ENCODE measurements around the gene RSRC1. TPM values are rescaled to one million over a fixed set of nuclear protein-coding genes. Genes with fewer than 3 reads are reported as not detected.
A peak's percentile ranks its signal among the peaks of the same experiment; 100 is the strongest.
"Not testable (repeated sequence)": the region's sequence is repeated elsewhere in the genome, so short reads cannot be mapped to it uniquely, and the experiment has no call there.

The RSRC1 gene
- total RNA-seq, 1 experiment from 2014 or later = 63.9 TPM

GRCh38 chr3:158330870-158331269, 221.0 kb downstream of the RSRC1 start:
- DNase-seq (ENCODE audit: low read depth, low spot score) = no peak
- in situ Hi-C loops (cut with HindIII; ENCODE audit: low pct_unique_long_range_greater_than_20kb, low sequenced_read_pairs) = no loop called here

DNA sequence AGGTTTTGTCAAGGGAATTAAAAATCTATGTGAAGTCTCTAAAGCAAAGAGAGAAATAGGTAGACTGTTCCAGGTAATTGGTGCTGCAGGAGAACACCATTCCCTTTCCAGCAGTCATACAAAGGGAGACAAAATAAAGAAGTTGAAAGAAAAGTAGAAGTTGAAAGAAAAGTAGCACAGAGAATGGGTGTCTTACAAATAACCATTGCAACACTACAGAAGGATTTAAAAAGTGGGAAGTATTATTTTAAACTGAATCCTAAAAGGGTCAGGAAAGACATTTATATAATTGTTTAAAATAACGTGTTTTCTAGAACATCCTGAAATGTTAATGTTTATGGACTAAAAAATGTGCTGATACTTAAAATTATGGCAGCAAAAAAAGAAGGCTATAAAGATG, 223.8 kb downstream of the RSRC1 start:
- DNase-seq (ENCODE audit: low read depth, low spot score) = no peak
- in situ Hi-C loops (cut with HindIII; ENCODE audit: low pct_unique_long_range_greater_than_20kb, low sequenced_read_pairs) = no loop called here

DNA sequence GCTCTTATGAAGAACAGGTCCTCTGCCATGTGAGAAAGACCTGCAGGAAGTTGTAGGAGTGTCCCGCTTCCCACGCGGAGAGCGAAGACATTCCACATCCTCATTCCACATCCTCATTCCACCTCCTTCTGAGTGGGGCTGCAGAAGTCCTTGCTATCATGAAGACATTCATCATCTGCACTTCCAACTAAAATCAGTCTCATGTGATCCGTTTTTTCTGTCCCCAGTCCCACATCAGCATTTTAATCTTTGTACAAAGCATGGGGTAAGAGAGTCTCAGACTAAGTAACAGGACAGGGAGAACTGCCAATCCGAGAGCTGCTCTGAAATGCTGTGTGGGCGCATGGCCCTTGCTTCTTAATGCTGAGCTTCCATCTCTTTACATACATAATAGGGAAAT, 227.2 kb downstream of the RSRC1 start:
- in situ Hi-C loops (cut with HindIII; ENCODE audit: low pct_unique_long_range_greater_than_20kb, low sequenced_read_pairs) = no loop called here
- DNase-seq (ENCODE audit: low read depth, low spot score) = no peak

- in situ Hi-C loops (cut with HindIII; ENCODE audit: low pct_unique_long_range_greater_than_20kb, low sequenced_read_pairs) = no loop called here
- no peak for DNase-seq (ENCODE audit: low read depth, low spot score)
Observed at GRCh38 chr3:158339638-158340037, 229.7 kb downstream of the RSRC1 start.

DNA sequence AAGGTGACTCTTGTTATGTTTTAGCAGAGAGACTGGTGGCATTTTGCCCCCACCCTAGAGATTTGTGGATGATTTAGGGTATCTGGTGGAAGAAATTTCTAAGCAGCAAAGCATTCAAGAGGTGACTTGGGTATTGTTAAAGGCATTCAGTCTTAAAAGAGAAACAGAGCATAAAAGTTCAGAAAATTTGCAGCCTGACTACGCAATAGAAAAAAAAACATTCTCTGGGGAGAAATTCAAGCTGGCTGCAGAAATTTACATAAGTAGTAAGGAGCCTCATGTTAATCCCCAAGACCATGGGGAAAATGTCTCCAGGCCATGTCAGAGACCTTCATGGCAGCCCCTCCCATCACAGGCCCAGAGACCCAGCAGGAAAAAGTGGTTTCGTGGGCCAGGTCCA, 231.1 kb downstream of the RSRC1 start:
- DNase-seq (ENCODE audit: low read depth, low spot score); in situ Hi-C loops (cut with HindIII; ENCODE audit: low pct_unique_long_range_greater_than_20kb, low sequenced_read_pairs): not testable (repeated sequence)

GRCh38 chr3:158347966-158348365, 238.1 kb downstream of the RSRC1 start:
- no peak for DNase-seq (ENCODE audit: low read depth, low spot score)
- in situ Hi-C loops (cut with HindIII; ENCODE audit: low pct_unique_long_range_greater_than_20kb, low sequenced_read_pairs) = no loop called here

- no peak for DNase-seq (ENCODE audit: low read depth, low spot score)
- in situ Hi-C loops (cut with HindIII; ENCODE audit: low pct_unique_long_range_greater_than_20kb, low sequenced_read_pairs) = no loop called here
Observed at GRCh38 chr3:158350971-158351370, 241.1 kb downstream of the RSRC1 start.

GRCh38 chr3:158352551-158352950, 242.7 kb downstream of the RSRC1 start:
- DNase-seq (ENCODE audit: low read depth, low spot score) = peak; percentile 14
- in situ Hi-C loops (cut with HindIII; ENCODE audit: low pct_unique_long_range_greater_than_20kb, low sequenced_read_pairs) = no loop called here

GRCh38 chr3:158354713-158355112, 244.8 kb downstream of the RSRC1 start:
- DNase-seq (ENCODE audit: low read depth, low spot score) = no peak
- in situ Hi-C loops (cut with HindIII; ENCODE audit: low pct_unique_long_range_greater_than_20kb, low sequenced_read_pairs) = no loop called here

DNA sequence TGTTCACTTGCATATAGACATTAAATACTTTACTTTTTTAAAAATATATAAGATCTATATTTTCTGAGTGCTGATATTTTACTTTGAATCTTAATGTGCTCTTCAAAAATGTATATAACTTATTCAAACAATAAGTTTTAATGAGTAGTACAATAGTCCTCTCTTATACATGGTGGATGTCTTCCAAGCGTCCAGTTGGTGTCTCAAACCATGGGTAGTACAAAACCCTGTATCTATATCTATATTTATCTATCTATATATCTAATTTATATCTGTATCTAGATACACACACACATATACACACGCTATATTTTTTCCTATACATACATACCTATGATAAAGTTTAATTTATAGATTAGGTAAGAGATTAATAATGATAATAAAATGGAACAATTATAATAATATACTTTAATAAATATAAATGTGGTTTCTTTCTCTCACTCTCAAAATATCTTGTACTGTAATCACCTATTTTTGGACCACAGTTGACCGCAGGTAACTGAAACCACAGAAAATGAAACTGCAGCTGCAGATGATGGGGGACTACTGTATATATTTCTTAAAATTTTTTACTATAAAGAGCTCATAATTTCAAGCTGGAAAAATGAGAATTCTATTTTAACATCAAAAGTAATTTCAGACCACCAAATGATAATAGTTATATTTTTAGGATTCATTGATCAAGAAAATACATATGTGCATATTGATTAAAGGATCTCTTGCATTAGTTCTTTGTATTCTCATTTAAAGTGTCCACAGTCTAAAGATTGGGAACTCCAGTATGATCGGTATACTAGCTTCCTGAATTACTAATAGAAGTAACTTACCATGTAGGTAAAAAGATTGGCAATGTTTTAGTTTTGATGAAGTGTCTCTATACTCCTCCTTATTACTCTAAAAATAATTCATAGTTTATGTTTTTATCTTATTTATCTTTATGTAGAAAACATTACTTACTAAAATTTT, 246.0 kb downstream of the RSRC1 start:
- DNase-seq (ENCODE audit: low read depth, low spot score) = no peak
- in situ Hi-C loops (cut with HindIII; ENCODE audit: low pct_unique_long_range_greater_than_20kb, low sequenced_read_pairs) = no loop called here

DNA sequence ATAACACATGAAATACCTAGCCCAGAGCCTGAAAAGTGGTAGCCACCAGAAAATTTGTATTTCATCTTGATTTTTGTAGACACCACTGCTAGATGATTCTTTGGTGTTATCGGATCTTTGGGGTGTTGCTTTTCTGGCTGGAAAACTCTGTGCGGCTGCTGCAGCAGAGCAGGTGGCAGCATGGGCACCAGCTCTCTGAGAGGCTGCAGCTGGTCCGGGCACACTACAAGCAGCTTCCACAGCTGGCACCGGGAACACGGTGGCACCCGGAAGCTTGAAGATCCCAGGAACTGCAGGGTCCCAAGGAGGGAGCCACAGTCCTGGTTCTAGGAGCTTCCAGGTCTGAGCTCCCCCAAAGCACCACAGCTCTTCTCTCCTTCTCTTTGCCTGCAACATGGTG, 249.4 kb downstream of the RSRC1 start:
- in situ Hi-C loops (cut with HindIII; ENCODE audit: low pct_unique_long_range_greater_than_20kb, low sequenced_read_pairs) = no loop called here
- DNase-seq (ENCODE audit: low read depth, low spot score) = no peak

GRCh38 chr3:158360756-158361448, 251.0 kb downstream of the RSRC1 start:
- DNase-seq (ENCODE audit: low read depth, low spot score) = no peak
- in situ Hi-C loops (cut with HindIII; ENCODE audit: low pct_unique_long_range_greater_than_20kb, low sequenced_read_pairs) = no loop called here

GRCh38 chr3:158368271-158368670, 258.4 kb downstream of the RSRC1 start:
- no peak for DNase-seq (ENCODE audit: low read depth, low spot score)
- in situ Hi-C loops (cut with HindIII; ENCODE audit: low pct_unique_long_range_greater_than_20kb, low sequenced_read_pairs) = no loop called here

DNA sequence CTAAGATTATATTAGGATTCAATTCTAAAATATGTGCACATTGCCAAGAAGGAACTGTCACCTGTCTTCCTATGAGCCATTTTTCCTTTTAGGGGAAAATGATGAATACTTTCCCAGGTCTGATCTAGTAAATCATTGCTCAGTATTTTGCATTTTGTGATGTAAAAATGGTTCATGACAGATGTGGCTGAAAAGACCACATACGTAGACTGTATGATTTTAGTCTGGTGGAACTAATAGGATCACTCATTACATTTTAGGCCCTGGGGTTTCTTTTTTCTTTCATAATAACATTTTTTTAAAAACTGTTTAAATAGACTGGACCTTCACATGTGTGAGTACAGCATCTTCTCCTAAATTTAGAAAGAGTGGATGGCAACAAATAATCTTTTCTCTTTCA, 259.4 kb downstream of the RSRC1 start:
- in situ Hi-C loops (cut with HindIII; ENCODE audit: low pct_unique_long_range_greater_than_20kb, low sequenced_read_pairs) = no loop called here
- DNase-seq (ENCODE audit: low read depth, low spot score) = no peak

DNA sequence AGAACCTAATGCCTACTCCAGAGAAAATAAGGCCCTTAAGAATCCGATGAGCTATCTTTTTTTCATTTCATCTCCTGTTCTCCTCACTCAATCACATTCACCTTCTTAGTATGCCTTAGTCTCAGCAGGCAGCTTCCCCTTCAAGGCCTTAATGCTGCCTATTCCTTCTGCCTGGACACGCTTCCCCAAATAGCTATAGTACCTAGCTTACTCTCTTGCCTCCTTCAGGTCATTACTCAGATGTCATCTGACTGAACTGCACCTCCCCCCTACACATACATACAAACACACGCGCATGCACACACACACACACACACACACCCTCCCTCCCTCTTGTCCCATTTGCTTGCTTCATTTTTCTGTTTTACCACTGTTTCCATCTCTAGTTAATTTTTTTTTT, 269.6 kb downstream of the RSRC1 start:
- in situ Hi-C loops (cut with HindIII; ENCODE audit: low pct_unique_long_range_greater_than_20kb, low sequenced_read_pairs) = no loop called here
- no peak for DNase-seq (ENCODE audit: low read depth, low spot score)

DNA sequence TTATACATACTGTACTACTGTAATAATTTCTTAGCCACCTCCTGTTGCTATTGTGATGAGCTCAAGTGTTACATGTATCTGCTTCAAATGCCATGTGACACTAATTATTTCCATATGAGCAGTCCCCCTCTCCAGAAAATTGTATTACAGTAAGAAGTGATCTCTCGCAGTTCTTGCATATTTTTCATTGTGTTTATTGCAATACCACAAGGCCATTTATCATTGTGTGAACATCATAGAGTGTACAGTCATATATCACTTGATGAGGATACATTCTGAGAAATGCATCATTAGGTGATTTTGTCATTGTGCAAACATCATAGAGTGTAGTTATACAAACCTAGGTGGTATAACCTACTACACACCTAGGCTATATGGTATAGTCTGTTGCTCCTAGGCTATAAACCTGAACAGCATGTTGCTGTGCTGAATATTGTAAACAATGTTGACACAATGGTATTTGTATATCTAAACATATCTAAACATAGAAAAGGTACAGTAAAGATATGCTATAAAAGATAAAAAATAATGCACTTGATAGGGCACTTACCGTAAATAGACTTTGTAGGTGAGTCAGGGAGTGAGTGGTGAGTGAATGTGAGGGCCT, 271.5 kb downstream of the RSRC1 start:
- no peak for DNase-seq (ENCODE audit: low read depth, low spot score)
- in situ Hi-C loops (cut with HindIII; ENCODE audit: low pct_unique_long_range_greater_than_20kb, low sequenced_read_pairs) = no loop called here

GRCh38 chr3:158382479-158382878, 272.6 kb downstream of the RSRC1 start:
- no peak for DNase-seq (ENCODE audit: low read depth, low spot score)
- in situ Hi-C loops (cut with HindIII; ENCODE audit: low pct_unique_long_range_greater_than_20kb, low sequenced_read_pairs) = no loop called here

DNA sequence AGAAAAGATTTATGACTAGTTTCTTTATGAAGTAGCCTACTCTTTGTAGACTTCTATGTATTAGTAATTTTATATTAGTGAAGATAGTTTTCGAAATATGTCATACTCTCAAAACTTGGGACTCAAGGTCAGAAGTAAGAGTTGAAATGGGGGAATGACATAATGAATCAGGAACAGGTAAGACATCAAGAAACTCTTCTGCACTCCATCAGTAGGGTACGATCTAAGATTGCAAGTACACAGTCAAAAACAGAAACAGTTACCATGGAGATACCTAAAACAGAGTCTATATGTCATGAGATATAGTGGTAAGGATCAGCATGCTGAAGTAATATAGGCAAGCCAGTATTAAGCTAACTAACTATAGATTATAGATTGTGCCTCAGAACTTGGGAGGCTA, 274.1 kb downstream of the RSRC1 start:
- in situ Hi-C loops (cut with HindIII; ENCODE audit: low pct_unique_long_range_greater_than_20kb, low sequenced_read_pairs) = no loop called here

More for the DNA sequence above, 274.1 kb downstream of the RSRC1 start:
- DNase-seq (ENCODE audit: low read depth, low spot score) = no peak
